Upper lobe of right lung (tissue), 1 donor: ENCODE measurements around the gene WDR89. TPM values are rescaled to one million over a fixed set of nuclear protein-coding genes. Genes with fewer than 3 reads are reported as not detected.

Experiments used
- ATAC-seq: fragments of 200-7000 bp; cut with Tn5 transposase; one replicate; pipeline ENCODE4 v1.9.1; 2020; ENCODE audit warnings: mild to moderate bottlenecking, moderate library complexity
- DNase-seq: peaks from one replicate; pipeline ENCODE4 v3.0.0-alpha.2; 2020
- H3K27ac ChIP-seq: fragments of 200-600 bp; one replicate; pipeline ENCODE4 v1.8.0; 2022
- H3K27me3 ChIP-seq: fragments of 200-600 bp; one replicate; pipeline ENCODE4 v1.8.0; 2022; ENCODE audit warnings: mild to moderate bottlenecking
- H3K36me3 ChIP-seq: fragments of 200-600 bp; one replicate; pipeline ENCODE4 v1.8.0; 2022
- H3K4me1 ChIP-seq: fragments of 200-600 bp; one replicate; pipeline ENCODE4 v1.8.0; 2022
- H3K4me3 ChIP-seq: fragments of 200-600 bp; one replicate; pipeline ENCODE4 v1.8.0; 2022; ENCODE audit warnings: mild to moderate bottlenecking
- H3K9me3 ChIP-seq: fragments of 200-600 bp; one replicate; pipeline ENCODE4 v1.8.0; 2022
- intact Hi-C: fragments of 100-400 bp; cut with DNase I; formaldehyde crosslinking; loops from one replicate; pipeline ENCODE4 v1.11.0; 2022
- total RNA-seq: library from RNA; stranded (reverse); fragmentation: NEBNext Ultra II Directional; extraction: Animal tissue kit (Norgen Biotek cat#: 25700); gene quantifications from one replicate; pipeline ENCODE4 v1.2.1, GENCODE V29; 2021
- TF ChIP-seq, protein P1 (sequence below): fragments of 200-600 bp; IDR thresholded peaks from one replicate; pipeline ENCODE4 v1.8.0; 2022; ENCODE audit warnings: antibody characterized with exemption
- donor health status: DM: no; HTN: yes; CAD: no; lungs with severe emphysema.

The WDR89 gene
- total RNA-seq, 1 donor from 2014 or later = 12.4 TPM

DNA sequence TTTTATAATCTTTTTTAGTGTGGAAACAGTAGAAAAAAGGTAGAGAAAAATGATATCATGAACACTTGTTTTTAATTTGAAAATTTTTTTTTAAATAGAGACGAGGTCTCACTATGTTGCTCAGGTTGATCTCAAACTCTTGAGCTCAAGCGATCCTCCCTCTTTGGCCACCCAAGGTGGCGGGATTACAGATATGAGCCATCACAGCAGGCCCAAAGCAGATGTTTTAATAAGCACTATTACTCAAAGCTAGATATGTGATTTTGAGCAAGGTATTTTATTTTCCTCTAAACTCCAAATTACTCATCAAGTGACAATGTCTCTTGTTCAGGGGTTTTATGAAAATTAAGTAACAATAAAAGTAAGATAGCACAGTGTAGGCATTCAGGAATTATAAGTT lies 10.7 kb upstream of the WDR89 start:
- H3K27ac ChIP-seq = no peak overlapping the region
- ATAC-seq = no peak
- no peaks in the 10 kb centered on the region for H3K9me3 ChIP-seq
- TF ChIP-seq, protein P1, sequence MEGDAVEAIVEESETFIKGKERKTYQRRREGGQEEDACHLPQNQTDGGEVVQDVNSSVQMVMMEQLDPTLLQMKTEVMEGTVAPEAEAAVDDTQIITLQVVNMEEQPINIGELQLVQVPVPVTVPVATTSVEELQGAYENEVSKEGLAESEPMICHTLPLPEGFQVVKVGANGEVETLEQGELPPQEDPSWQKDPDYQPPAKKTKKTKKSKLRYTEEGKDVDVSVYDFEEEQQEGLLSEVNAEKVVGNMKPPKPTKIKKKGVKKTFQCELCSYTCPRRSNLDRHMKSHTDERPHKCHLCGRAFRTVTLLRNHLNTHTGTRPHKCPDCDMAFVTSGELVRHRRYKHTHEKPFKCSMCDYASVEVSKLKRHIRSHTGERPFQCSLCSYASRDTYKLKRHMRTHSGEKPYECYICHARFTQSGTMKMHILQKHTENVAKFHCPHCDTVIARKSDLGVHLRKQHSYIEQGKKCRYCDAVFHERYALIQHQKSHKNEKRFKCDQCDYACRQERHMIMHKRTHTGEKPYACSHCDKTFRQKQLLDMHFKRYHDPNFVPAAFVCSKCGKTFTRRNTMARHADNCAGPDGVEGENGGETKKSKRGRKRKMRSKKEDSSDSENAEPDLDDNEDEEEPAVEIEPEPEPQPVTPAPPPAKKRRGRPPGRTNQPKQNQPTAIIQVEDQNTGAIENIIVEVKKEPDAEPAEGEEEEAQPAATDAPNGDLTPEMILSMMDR = no peak
- DNase-seq = no peak
- H3K4me1 ChIP-seq = peaks cover 4% of the 10 kb centered on the region
- H3K27me3 ChIP-seq = no peaks in the 10 kb centered on the region
- intact Hi-C loops = no loop called here
- H3K4me3 ChIP-seq = no peak overlapping the region
- H3K36me3 ChIP-seq = no peaks in the 10 kb centered on the region

DNA sequence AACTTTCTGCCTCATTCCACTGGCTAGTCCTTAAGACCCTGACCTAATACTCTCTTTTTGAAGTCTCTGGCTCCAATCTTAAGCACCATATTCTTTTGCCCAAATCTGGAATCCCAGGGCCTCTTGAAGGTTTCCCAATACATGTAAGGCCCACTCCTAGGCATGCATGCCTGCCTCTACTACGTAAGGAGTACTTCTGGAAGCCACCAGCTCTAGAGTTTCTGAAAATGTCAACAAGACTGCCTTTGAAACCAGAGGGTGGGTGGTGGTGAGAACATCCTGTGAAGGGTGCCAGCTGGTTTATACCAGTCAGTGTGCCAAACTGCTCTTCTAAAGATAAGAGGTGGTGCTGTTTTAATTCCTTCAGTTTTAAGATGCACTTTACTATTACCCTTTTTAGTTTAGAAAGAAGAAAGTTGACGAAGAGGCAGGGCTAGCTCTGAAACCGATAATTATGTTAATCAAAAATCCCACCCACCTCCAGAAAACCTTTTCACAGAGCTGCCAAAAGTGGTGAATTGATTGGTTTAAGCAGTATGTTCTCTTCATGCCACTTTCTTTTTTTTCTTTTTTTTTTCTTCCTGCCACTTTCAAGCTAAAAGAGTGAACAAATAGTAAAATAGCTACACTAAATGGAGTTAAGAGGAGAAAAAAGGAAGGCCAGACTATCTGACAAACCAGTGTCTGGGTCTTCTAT lies 8.7 kb upstream of the WDR89 start:
- peak overlapping the region; percentile 65 for H3K27ac ChIP-seq
- no peak overlapping the region for H3K4me3 ChIP-seq
- no peaks in the 10 kb centered on the region for H3K27me3 ChIP-seq
- ATAC-seq (peak; percentile 98), DNase-seq (no peak)
- H3K4me1 ChIP-seq = no peaks in the 10 kb centered on the region
- intact Hi-C loops = no loop called here
- no peaks in the 10 kb centered on the region for H3K9me3 ChIP-seq
- no peaks in the 10 kb centered on the region for H3K36me3 ChIP-seq
- TF ChIP-seq, protein P1 = no peak

DNA sequence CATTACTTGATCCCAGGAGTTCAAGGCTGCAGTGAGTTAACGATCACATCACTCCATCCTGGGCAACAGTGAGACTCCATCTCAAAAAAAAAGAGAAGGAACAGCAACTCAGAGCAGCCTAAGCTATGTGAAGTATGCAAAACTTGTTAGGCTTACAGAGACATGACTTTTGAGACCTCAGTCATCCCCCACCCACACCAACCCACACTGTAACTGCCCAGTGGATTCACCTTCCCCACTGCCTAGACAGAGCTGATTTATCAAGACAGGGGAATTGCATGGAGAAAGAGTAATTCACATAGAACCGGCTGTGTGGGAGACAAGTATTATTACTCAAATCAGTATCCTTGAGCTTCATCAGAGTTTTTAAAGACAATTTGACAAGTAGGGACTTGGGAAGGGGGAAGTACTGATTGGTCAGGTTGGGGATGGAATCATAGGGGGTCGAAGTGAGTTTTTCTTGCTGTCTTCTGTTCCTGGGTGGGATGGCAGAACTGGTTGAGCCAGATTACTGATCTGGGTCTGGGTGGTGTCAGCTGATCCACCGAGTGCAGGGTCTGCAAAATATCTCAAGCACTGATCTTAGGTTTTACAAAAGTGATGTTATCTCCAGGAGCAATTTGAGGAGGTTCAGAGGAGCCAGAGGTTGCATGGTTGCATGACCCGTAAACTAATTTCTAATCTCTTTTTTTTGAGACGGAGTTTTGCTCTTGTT lies 6.2 kb upstream of the WDR89 start:
- H3K4me3 ChIP-seq = no peak overlapping the region
- no peak for DNase-seq
- ATAC-seq = peak; percentile 18
- H3K4me1 ChIP-seq = no peaks in the 10 kb centered on the region
- TF ChIP-seq, protein P1 = no peak
- H3K27ac ChIP-seq = no peak overlapping the region
- H3K27me3 ChIP-seq = no peaks in the 10 kb centered on the region
- H3K36me3 ChIP-seq = no peaks in the 10 kb centered on the region
- no peaks in the 10 kb centered on the region for H3K9me3 ChIP-seq
- intact Hi-C loops = no loop called here

DNA sequence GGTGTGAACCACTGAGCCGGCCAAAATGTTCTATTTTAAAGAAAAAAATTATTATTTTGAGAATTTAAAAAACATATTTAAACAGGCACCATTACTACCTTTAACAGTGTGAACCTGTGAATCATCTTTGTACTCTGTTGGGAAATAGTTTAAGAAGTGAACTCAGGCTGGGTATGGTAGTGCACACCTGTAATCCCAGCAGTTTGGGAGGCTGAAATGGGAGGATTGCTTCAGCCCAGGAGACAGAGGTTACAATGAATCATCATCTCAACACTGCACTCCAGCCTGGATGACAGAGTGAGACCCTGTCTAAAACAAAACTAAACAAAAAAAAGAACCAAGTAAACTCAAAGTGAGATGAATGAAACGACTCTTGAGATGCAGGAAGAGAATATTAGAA lies 3.1 kb upstream of the WDR89 start:
- no peaks in the 10 kb centered on the region for H3K4me1 ChIP-seq
- ATAC-seq (no peak), DNase-seq (no peak)
- H3K4me3 ChIP-seq = no peak overlapping the region
- H3K36me3 ChIP-seq = no peaks in the 10 kb centered on the region
- H3K27ac ChIP-seq = no peak overlapping the region
- intact Hi-C loops = no loop called here
- TF ChIP-seq, protein P1 = no peak
- no peaks in the 10 kb centered on the region for H3K9me3 ChIP-seq
- no peaks in the 10 kb centered on the region for H3K27me3 ChIP-seq

DNA sequence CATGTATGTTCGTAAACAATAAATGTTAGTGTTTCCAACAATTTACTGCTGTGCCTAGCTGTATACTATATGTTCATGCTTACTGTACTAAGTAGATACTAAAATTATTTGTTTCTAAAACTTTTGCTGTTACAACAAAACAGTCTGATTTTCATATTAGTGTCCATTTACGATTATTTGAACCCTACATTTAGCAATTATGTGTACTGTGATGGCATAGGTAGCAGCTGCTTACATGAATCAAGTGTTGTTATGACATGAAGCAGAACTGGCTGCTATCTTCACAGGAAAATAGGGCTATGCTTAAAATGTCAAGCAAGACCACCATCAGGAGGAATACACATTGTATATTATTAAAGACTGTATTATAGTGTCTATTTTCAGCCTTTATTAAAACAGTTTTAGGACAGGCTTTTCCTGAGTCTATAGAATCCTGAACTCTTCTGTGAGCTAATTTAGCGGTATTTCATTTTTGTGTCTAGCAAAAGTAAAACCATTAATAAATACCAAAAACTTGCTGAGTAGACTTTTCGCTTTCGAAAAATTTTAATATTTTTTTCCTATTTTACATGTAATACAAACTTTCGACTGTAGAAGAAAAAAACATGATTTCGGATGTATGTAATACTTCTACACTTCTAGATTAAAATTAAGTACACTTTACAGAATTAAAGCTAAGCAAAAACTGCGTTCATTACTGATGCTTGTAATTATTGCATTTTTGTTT lies 1.1 kb upstream of the WDR89 start:
- no peak for DNase-seq

More for the DNA sequence above, 1.1 kb upstream of the WDR89 start:
- intact Hi-C loops = no loop called here
- no peaks in the 10 kb centered on the region for H3K27me3 ChIP-seq
- H3K27ac ChIP-seq = peak overlapping the region; percentile 93
- no peak for ATAC-seq
- peak overlapping the region; percentile 68 for H3K4me3 ChIP-seq
- H3K4me1 ChIP-seq = no peaks in the 10 kb centered on the region
- no peaks in the 10 kb centered on the region for H3K9me3 ChIP-seq
- TF ChIP-seq, protein P1 = no peak
- H3K36me3 ChIP-seq = no peaks in the 10 kb centered on the region
